SIG-M5 treated with dmso at 0.1 percent for 504 hours (cell line): ENCODE results near the gene ZC4H2.
"Not testable (repeated sequence)": the region's sequence is repeated elsewhere in the genome, so short reads cannot be mapped to it uniquely, and the experiment has no call there.

ENCODE experiments used
- DNase-seq: peaks from one replicate; lab custom pipeline; 2025; ENCODE audit not compliant: unreplicated experiment; lab: John Stamatoyannopoulos, UW

ZC4H2 gene

GRCh38 chrX:64975989-64976672 lies at the start of gene ZC4H2:
ZC4H2 (minus strand) TSS chrX:64976450; CDS start chrX:64976377, 73 bp downstream.
- peak; percentile 37 for DNase-seq

- no peak for DNase-seq
Observed at GRCh38 chrX:65017451-65017850, 41.2 kb upstream of the ZC4H2 start.

GRCh38 chrX:65014230-65014629 lies 38.0 kb upstream of the ZC4H2 start:
- no peak for DNase-seq

- DNase-seq: no peak
Observed at GRCh38 chrX:65009459-65009858, 33.2 kb upstream of the ZC4H2 start.

GRCh38 chrX:65002208-65002607 lies 26.0 kb upstream of the ZC4H2 start:
- DNase-seq: not testable (repeated sequence)

- DNase-seq: no peak
Observed at GRCh38 chrX:64996805-64997204, 20.6 kb upstream of the ZC4H2 start.

- DNase-seq: no peak
Observed at GRCh38 chrX:64994131-64994798, 18.0 kb upstream of the ZC4H2 start.

GRCh38 chrX:64977830-64978229 lies 1.6 kb upstream of the ZC4H2 start:
- no peak for DNase-seq

GRCh38 chrX:64977051-64977450 lies 801 bp upstream of the ZC4H2 start:
- no peak for DNase-seq

GRCh38 chrX:64976673-64977040 lies 407 bp upstream of the ZC4H2 start:
- DNase-seq: no peak

GRCh38 chrX:64975491-64975890 lies 759 bp downstream of the ZC4H2 start:
- DNase-seq: no peak

- no peak for DNase-seq
Observed at GRCh38 chrX:64925480-64925879, 50.8 kb downstream of the ZC4H2 start.

- DNase-seq: no peak
Observed at GRCh38 chrX:64908121-64908520, 68.1 kb downstream of the ZC4H2 start.

GRCh38 chrX:64894454-64895038 lies 81.7 kb downstream of the ZC4H2 start:
- no peak for DNase-seq

- no peak for DNase-seq
Observed at GRCh38 chrX:64885850-64886249, 90.4 kb downstream of the ZC4H2 start.

GRCh38 chrX:64878709-64879108 lies 97.5 kb downstream of the ZC4H2 start:
- DNase-seq: not testable (repeated sequence)

GRCh38 chrX:64867217-64867616 lies 109.0 kb downstream of the ZC4H2 start:
- no peak for DNase-seq
